OCI-LY1 (cell line): ENCODE results near the gene AFAP1L1.

Source experiments
- CTCF ChIP-seq: fragments of 200-600 bp; sonication (generic), shearing (Covaris generic); IDR thresholded peaks from 2 replicates; pipeline ENCODE4 v1.5.1; 2017; ENCODE audit warnings: mild to moderate bottlenecking, antibody characterized with exemption, low read length, moderate library complexity, mixed read lengths
- EZH2 ChIP-seq: fragments of 200-600 bp; sonication (generic), shearing (Covaris generic); IDR thresholded peaks from 2 replicates; pipeline ENCODE4 v1.8.0; 2017; ENCODE audit warnings: borderline replicate concordance, mixed run types, mild to moderate bottlenecking, antibody characterized with exemption, low read length, moderate library complexity, mixed read lengths

- TF ChIP-seq CTCF (no peak), EZH2 (no peak)
Measured at GRCh38 chr5:149358294-149358651, 86.6 kb downstream of the AFAP1L1 start.
